Measurements from ENCODE around the gene CDH23.

The CDH23 gene

DNA sequence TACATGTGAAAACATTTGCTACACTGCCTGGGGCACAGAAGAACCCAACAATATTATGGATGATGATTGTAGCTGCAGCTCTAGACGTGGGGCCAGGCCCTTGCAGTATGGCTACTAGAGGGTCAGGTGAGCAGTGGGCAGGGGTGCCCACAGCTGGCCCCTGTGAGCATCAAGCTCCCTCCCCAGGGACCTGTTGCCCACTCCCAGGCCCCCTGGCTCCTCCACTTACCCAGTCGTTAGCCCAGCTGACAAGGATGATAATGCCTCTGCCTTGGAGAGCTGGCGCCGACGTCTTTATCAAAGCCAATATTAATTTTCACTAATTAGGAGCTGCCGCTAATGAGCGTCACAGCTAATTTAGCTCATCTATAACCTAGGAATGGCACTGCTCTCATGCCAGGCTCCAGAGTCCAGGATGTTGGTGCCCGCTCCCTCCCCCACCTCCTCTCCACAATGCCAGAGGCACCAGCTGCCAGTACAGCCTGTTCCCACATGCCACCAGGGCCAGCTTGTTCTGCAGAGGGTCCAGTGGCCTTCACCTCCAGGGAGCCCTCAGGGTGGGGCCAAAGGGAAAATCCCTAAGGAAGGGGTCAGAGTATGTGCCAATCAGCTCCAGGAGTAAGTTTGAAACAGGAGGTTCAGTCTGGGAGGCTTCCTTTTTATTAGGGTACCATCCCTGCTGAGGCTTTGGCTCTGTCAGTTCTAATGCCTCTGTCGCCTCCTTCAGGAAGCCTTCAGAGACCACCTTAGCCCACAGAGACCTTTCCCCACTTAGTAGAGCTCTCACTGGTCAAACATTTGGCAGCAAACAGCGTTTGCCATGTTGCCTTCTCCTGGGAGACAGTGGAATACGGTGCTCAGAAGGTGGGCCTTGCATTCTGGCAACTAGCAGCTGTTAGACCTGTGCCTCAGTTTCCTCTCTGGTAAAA is 77.2 kb downstream of the CDH23 start:
- TF ChIP-seq SNAI2 (CRISPR knock-in tag; IDR thresholded peaks at IDR 0.05), result no peak
- no peak for TF ChIP-seq ARNTL (CRISPR knock-in tag; IDR thresholded peaks at IDR 0.05; ENCODE audit: borderline replicate concordance, low read depth)
- no peak for TF ChIP-seq GLIS3 (CRISPR knock-in tag; IDR thresholded peaks at IDR 0.05)
- TF ChIP-seq, protein P1, sequence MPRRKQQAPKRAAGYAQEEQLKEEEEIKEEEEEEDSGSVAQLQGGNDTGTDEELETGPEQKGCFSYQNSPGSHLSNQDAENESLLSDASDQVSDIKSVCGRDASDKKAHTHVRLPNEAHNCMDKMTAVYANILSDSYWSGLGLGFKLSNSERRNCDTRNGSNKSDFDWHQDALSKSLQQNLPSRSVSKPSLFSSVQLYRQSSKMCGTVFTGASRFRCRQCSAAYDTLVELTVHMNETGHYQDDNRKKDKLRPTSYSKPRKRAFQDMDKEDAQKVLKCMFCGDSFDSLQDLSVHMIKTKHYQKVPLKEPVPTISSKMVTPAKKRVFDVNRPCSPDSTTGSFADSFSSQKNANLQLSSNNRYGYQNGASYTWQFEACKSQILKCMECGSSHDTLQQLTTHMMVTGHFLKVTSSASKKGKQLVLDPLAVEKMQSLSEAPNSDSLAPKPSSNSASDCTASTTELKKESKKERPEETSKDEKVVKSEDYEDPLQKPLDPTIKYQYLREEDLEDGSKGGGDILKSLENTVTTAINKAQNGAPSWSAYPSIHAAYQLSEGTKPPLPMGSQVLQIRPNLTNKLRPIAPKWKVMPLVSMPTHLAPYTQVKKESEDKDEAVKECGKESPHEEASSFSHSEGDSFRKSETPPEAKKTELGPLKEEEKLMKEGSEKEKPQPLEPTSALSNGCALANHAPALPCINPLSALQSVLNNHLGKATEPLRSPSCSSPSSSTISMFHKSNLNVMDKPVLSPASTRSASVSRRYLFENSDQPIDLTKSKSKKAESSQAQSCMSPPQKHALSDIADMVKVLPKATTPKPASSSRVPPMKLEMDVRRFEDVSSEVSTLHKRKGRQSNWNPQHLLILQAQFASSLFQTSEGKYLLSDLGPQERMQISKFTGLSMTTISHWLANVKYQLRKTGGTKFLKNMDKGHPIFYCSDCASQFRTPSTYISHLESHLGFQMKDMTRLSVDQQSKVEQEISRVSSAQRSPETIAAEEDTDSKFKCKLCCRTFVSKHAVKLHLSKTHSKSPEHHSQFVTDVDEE (CRISPR knock-in tag; IDR thresholded peaks at IDR 0.05), result no peak
- TF ChIP-seq, protein P2, sequence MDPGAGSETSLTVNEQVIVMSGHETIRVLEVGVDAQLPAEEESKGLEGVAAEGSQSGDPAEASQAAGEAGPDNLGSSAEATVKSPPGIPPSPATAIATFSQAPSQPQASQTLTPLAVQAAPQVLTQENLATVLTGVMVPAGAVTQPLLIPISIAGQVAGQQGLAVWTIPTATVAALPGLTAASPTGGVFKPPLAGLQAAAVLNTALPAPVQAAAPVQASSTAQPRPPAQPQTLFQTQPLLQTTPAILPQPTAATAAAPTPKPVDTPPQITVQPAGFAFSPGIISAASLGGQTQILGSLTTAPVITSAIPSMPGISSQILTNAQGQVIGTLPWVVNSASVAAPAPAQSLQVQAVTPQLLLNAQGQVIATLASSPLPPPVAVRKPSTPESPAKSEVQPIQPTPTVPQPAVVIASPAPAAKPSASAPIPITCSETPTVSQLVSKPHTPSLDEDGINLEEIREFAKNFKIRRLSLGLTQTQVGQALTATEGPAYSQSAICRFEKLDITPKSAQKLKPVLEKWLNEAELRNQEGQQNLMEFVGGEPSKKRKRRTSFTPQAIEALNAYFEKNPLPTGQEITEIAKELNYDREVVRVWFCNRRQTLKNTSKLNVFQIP (CRISPR knock-in tag; IDR thresholded peaks at IDR 0.05; ENCODE audit: borderline replicate concordance, low read depth), result no peak
- no peak for TF ChIP-seq ZNF8 (CRISPR knock-in tag; IDR thresholded peaks at IDR 0.05)
- TF ChIP-seq RARB (CRISPR knock-in tag; IDR thresholded peaks at IDR 0.05), result no peak
- TF ChIP-seq ZFP3 (CRISPR knock-in tag; IDR thresholded peaks at IDR 0.05), result no peak
- TF ChIP-seq TOX (CRISPR knock-in tag; IDR thresholded peaks at IDR 0.05; ENCODE audit: borderline replicate concordance), result no peak
- TF ChIP-seq ESRRG (CRISPR knock-in tag; IDR thresholded peaks at IDR 0.05), result no peak
- TF ChIP-seq ISL1 (CRISPR knock-in tag; IDR thresholded peaks at IDR 0.05), result no peak
- TF ChIP-seq BACH2 (CRISPR knock-in tag; IDR thresholded peaks at IDR 0.05; ENCODE audit: borderline replicate concordance), result no peak
- no peak for TF ChIP-seq CSDC2 (CRISPR knock-in tag; IDR thresholded peaks at IDR 0.05)
- no peak for ATAC-seq

DNA sequence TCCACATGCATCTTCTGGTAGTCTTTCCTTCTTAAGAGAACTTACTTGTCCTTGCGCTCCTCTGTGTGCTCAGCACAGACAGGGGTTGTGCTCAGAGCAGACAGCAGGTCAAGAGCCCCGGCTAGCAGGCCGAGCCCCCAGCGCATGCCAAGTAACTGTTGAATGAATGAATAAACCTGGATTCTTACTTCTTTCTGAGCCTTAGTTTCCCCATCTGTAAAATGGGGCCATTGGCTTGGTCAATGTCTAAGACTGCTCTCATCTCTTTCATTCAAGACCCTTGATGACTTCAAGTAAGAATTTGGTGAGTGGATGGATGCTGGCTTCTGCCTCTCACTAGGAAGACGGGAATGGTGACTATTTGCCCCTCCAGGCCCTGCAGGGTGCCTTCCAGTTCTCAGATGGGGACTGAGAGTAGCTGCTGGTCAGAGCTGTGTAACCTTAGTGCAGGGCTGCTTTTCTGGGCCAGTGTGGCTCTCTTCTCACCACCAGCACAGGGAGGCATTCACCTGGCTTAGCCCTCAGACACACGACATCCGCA is 78.1 kb downstream of the CDH23 start:
- no peak for TF ChIP-seq ZNF565 (CRISPR knock-in tag; conservative IDR thresholded peaks at IDR 0.05; ENCODE audit: low read depth)
- TF ChIP-seq ISL1 (CRISPR knock-in tag; IDR thresholded peaks at IDR 0.05), result no peak
- TF ChIP-seq RARB (CRISPR knock-in tag; IDR thresholded peaks at IDR 0.05), result no peak
- TF ChIP-seq PPARA (CRISPR knock-in tag; IDR thresholded peaks at IDR 0.05; ENCODE audit: borderline replicate concordance), result no peak
- no peak for TF ChIP-seq SNAI2 (CRISPR knock-in tag; IDR thresholded peaks at IDR 0.05)
- no peak for TF ChIP-seq TCF4 (CRISPR knock-in tag; IDR thresholded peaks at IDR 0.05; ENCODE audit: borderline replicate concordance)
- no peak for TF ChIP-seq ZFP30 (CRISPR knock-in tag; IDR thresholded peaks at IDR 0.05)
- TF ChIP-seq, protein P2 (CRISPR knock-in tag; IDR thresholded peaks at IDR 0.05; ENCODE audit: borderline replicate concordance, low read depth), result no peak
- no peak for TF ChIP-seq TOX (CRISPR knock-in tag; IDR thresholded peaks at IDR 0.05; ENCODE audit: borderline replicate concordance)
- TF ChIP-seq GLIS3 (CRISPR knock-in tag; IDR thresholded peaks at IDR 0.05), result no peak
- no peak for TF ChIP-seq ZNF70 (CRISPR knock-in tag; IDR thresholded peaks at IDR 0.05)
- TF ChIP-seq, protein P3, sequence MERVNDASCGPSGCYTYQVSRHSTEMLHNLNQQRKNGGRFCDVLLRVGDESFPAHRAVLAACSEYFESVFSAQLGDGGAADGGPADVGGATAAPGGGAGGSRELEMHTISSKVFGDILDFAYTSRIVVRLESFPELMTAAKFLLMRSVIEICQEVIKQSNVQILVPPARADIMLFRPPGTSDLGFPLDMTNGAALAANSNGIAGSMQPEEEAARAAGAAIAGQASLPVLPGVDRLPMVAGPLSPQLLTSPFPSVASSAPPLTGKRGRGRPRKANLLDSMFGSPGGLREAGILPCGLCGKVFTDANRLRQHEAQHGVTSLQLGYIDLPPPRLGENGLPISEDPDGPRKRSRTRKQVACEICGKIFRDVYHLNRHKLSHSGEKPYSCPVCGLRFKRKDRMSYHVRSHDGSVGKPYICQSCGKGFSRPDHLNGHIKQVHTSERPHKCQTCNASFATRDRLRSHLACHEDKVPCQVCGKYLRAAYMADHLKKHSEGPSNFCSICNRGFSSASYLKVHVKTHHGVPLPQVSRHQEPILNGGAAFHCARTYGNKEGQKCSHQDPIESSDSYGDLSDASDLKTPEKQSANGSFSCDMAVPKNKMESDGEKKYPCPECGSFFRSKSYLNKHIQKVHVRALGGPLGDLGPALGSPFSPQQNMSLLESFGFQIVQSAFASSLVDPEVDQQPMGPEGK (CRISPR knock-in tag; IDR thresholded peaks at IDR 0.05; ENCODE audit: borderline replicate concordance), result no peak
- TF ChIP-seq, protein P1 (CRISPR knock-in tag; IDR thresholded peaks at IDR 0.05), result no peak
- no peak for TF ChIP-seq CSDC2 (CRISPR knock-in tag; IDR thresholded peaks at IDR 0.05)
- TF ChIP-seq, protein P4, sequence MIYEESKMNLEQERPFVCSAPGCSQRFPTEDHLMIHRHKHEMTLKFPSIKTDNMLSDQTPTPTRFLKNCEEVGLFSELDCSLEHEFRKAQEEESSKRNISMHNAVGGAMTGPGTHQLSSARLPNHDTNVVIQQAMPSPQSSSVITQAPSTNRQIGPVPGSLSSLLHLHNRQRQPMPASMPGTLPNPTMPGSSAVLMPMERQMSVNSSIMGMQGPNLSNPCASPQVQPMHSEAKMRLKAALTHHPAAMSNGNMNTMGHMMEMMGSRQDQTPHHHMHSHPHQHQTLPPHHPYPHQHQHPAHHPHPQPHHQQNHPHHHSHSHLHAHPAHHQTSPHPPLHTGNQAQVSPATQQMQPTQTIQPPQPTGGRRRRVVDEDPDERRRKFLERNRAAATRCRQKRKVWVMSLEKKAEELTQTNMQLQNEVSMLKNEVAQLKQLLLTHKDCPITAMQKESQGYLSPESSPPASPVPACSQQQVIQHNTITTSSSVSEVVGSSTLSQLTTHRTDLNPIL (CRISPR knock-in tag; IDR thresholded peaks at IDR 0.05; ENCODE audit: low read depth), result no peak
- no peak for TF ChIP-seq ZNF8 (CRISPR knock-in tag; IDR thresholded peaks at IDR 0.05)
- TF ChIP-seq ESRRG (CRISPR knock-in tag; IDR thresholded peaks at IDR 0.05), result no peak
- TF ChIP-seq ARNTL (CRISPR knock-in tag; IDR thresholded peaks at IDR 0.05; ENCODE audit: borderline replicate concordance, low read depth), result no peak
- TF ChIP-seq OSR1 (CRISPR knock-in tag; IDR thresholded peaks at IDR 0.05), result no peak
- no peak for TF ChIP-seq BACH2 (CRISPR knock-in tag; IDR thresholded peaks at IDR 0.05; ENCODE audit: borderline replicate concordance)
- no peak for ATAC-seq
